ENCODE results near the gene ZBED2.
"Not testable (repeated sequence)": the region's sequence is repeated elsewhere in the genome, so short reads cannot be mapped to it uniquely, and the experiment has no call there.

The ZBED2 gene, protein sequence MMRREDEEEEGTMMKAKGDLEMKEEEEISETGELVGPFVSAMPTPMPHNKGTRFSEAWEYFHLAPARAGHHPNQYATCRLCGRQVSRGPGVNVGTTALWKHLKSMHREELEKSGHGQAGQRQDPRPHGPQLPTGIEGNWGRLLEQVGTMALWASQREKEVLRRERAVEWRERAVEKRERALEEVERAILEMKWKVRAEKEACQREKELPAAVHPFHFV

GRCh38 chr3:111595232-111595631 is at the start of gene ZBED2:
TSS of gene ZBED2 (minus strand) at chr3:111595346. CDS start at chr3:111594201, 1,145 bp downstream.
- Mint-ChIP-seq H3K27me3 (no peaks in the 10 kb centered on the region), H3K9me3 (no peaks in the 10 kb centered on the region), H3K36me3 (peaks cover 36% of the 10 kb centered on the region), H3K4me3 (peak within 1 kb of the TSS; percentile 95), H3K27ac (peak within 1 kb of the TSS; percentile 99), H3K4me1 (peaks cover 74% of the 10 kb centered on the region)

- Mint-ChIP-seq H3K36me3 (peaks cover 59% of the 10 kb centered on the region), H3K27ac (no peak overlapping the region)
Measured at GRCh38 chr3:111639316-111639715, 44.2 kb upstream of the ZBED2 start.

DNA sequence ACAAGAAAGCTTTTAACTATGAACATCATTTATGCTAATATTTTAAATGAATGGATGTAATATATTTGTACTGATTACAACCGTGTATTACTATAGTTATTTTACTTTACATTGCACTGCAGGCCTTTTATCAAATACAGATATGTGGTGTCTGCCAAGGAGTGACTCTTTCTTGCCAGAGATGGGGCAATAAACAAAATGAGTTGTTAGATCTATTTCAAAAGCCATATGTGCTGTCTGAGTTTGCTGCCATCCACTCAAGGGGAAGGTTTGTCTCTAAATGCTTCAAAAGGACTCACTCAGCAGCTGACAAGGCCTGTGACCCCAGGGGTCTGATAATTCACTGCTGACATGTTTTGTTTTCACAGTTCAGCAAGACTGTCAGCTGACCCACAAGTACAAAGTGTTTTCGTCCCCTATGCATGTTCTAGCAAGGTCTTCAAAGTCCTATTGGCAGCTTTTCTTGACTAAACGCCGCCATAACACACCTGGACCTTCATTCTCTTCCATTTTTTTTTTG is 41.3 kb upstream of the ZBED2 start:
- Mint-ChIP-seq H3K36me3 (peaks cover 54% of the 10 kb centered on the region), H3K27ac (no peak overlapping the region), H3K4me3 (no peak overlapping the region), H3K4me1 (no peaks in the 10 kb centered on the region), H3K9me3 (peaks cover 21% of the 10 kb centered on the region), H3K27me3 (no peaks in the 10 kb centered on the region)

More at GRCh38 chr3:111639316-111639715, 44.2 kb upstream of the ZBED2 start:
- Mint-ChIP-seq H3K4me1 (no peaks in the 10 kb centered on the region), H3K4me3 (no peak overlapping the region), H3K27me3 (no peaks in the 10 kb centered on the region), H3K9me3 (peaks cover 27% of the 10 kb centered on the region)

DNA sequence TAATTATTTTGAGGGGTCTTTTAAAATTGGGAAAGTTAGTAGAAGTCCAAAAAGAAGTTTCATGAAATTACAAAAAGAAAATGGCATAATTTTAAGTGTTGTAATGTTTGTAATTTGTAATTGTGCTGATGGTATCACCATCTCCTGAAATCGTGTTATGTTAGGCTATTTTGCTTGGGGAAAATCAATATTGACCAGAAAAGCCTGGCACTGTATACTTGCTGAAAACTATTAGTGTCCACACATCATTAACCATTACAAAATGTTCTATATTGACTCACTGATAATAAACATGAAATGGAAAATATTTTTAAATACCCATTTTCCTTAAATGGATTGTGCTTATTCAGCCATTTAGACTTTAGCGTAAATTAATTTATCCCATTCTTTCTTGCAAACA is 40.3 kb upstream of the ZBED2 start:
- no peaks in the 10 kb centered on the region for H3K27me3 Mint-ChIP-seq

GRCh38 chr3:111630638-111631037 is 35.5 kb upstream of the ZBED2 start:
- H3K4me3 Mint-ChIP-seq, H3K27me3 Mint-ChIP-seq, H3K27ac Mint-ChIP-seq: not testable (repeated sequence)
- peaks cover 27% of the 10 kb centered on the region for H3K9me3 Mint-ChIP-seq
- H3K4me1 Mint-ChIP-seq: peaks cover 27% of the 10 kb centered on the region
- peaks cover 54% of the 10 kb centered on the region for H3K36me3 Mint-ChIP-seq

More for the DNA sequence above, 40.3 kb upstream of the ZBED2 start:
- Mint-ChIP-seq H3K27ac (no peak overlapping the region), H3K9me3 (peaks cover 12% of the 10 kb centered on the region), H3K4me1 (peaks cover 3% of the 10 kb centered on the region), H3K36me3 (peaks cover 51% of the 10 kb centered on the region), H3K4me3 (no peak overlapping the region)

DNA sequence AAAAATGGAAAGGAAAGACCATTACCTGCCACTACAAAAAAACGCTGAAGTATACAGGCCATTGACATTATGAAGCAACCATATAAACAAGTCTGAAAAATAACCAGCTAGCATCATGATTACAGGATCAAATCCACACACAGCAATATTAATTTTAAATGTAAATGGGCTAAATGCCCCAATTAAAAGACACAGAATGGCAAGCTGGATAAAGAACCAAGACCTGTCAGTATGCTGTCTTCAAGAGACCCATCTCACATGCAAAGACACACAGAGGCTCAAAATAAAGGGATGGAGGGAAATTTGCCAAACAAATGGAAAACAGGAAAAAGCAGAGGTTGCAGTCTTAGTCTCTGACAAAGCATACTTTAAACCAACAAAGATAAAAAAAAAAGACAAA is 33.9 kb upstream of the ZBED2 start:
- Mint-ChIP-seq H3K27ac (peak overlapping the region; percentile 70), H3K36me3 (peaks cover 64% of the 10 kb centered on the region)

DNA sequence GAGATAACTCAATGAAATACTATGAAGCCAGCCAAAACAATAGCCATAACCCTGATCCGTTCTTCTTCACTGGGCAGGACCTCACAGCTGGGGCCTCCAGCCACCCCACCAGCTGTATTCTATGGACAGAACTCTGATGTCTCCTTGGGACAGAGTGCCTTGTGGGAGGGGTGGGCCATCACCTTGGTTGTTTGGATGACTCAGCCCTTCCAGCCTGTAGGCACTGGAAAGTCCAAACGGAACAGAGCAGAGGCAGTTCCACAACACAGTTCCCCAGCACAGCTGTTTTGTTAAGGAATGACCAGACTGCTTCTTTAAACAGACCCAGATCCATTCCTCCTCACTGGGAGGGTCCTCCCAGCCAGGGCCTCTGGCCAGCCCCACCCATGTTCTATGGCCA is 31.9 kb upstream of the ZBED2 start:
- Mint-ChIP-seq H3K9me3 (peaks cover 27% of the 10 kb centered on the region), H3K36me3 (peaks cover 56% of the 10 kb centered on the region), H3K4me1 (peaks cover 27% of the 10 kb centered on the region), H3K4me3 (no peak overlapping the region), H3K27me3 (no peaks in the 10 kb centered on the region), H3K27ac (peak overlapping the region; percentile 46)

More for the DNA sequence above, 33.9 kb upstream of the ZBED2 start:
- Mint-ChIP-seq H3K4me1 (peaks cover 27% of the 10 kb centered on the region), H3K9me3 (peaks cover 27% of the 10 kb centered on the region)
- not testable (repeated sequence) for H3K27me3 Mint-ChIP-seq, H3K4me3 Mint-ChIP-seq

GRCh38 chr3:111621535-111621934 is 26.4 kb upstream of the ZBED2 start:
- H3K4me1 Mint-ChIP-seq: peaks cover 34% of the 10 kb centered on the region
- no peak overlapping the region for H3K4me3 Mint-ChIP-seq
- no peak overlapping the region for H3K27ac Mint-ChIP-seq
- no peaks in the 10 kb centered on the region for H3K27me3 Mint-ChIP-seq
- peaks cover 17% of the 10 kb centered on the region for H3K36me3 Mint-ChIP-seq
- no peaks in the 10 kb centered on the region for H3K9me3 Mint-ChIP-seq

GRCh38 chr3:111619833-111620232 is 24.7 kb upstream of the ZBED2 start:
- H3K9me3 Mint-ChIP-seq: no peaks in the 10 kb centered on the region
- H3K4me1 Mint-ChIP-seq: peaks cover 51% of the 10 kb centered on the region
- H3K4me3 Mint-ChIP-seq: no peak overlapping the region
- peaks cover 15% of the 10 kb centered on the region for H3K36me3 Mint-ChIP-seq
- H3K27me3 Mint-ChIP-seq: no peaks in the 10 kb centered on the region
- no peak overlapping the region for H3K27ac Mint-ChIP-seq

DNA sequence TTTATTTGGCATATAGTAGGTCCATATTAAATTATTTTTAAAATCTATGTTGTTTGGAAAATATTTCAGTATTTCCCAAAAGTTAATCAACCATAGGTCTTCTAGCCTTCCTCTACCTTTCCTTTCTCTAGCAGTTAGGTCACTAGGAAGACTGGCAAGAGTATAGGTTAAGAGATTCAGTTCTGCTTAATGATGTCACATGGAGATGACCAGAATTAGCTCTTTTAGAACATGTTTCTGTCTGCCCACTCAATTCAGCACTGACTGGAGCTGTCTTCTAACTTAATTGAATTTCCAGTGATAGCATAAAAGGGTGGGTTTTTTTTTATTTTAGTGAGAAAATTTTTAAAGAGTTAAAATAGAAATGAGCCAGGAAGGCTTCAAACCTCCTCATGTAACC is 23.8 kb upstream of the ZBED2 start:
- no peaks in the 10 kb centered on the region for H3K9me3 Mint-ChIP-seq
- H3K36me3 Mint-ChIP-seq: peaks cover 10% of the 10 kb centered on the region
- no peaks in the 10 kb centered on the region for H3K27me3 Mint-ChIP-seq
- H3K4me3 Mint-ChIP-seq: no peak overlapping the region
- peaks cover 60% of the 10 kb centered on the region for H3K4me1 Mint-ChIP-seq
- H3K27ac Mint-ChIP-seq: peak overlapping the region; percentile 59

GRCh38 chr3:111617912-111618601 is 22.9 kb upstream of the ZBED2 start:
- Mint-ChIP-seq H3K36me3 (peaks cover 13% of the 10 kb centered on the region), H3K9me3 (no peaks in the 10 kb centered on the region), H3K4me1 (peaks cover 68% of the 10 kb centered on the region), H3K27me3 (no peaks in the 10 kb centered on the region), H3K4me3 (peak overlapping the region; percentile 52), H3K27ac (peak overlapping the region; percentile 98)

- Mint-ChIP-seq H3K27ac (peak overlapping the region; percentile 98), H3K4me3 (no peak overlapping the region), H3K27me3 (no peaks in the 10 kb centered on the region)
Measured at GRCh38 chr3:111617406-111617805, 22.3 kb upstream of the ZBED2 start.

DNA sequence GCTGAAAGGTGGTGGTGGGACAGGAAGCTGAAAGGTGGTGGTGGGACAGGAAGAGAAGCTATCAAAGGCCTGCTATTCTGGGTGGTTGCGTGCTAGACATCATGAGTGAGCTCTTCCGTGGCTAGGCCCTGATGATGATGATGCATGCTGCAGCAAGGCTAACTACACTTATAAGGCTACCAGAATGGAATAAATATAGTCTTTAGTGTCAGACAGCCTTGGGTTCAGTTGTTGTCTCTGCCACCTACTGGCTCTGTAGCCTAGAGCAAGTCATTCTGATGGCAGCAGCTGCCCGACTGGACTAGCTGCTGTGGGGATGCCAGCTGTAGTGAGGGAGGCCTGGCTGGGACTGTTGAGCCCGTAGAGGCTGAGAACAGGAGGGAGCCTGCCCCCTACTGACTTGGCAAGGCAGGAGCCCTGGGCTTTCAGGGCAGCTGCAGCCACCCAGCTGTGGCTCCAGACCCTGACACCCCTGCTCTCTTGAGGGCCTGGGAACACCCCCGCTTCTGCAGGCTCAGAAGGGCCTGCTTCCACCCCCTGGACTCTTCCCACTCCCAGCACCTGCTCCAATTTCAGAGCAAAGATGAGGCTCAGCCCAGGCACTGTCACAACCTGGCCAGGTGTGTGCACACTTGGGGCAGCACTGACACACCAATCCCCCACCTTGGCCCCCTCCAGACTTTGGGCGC is 21.4 kb upstream of the ZBED2 start:
- Mint-ChIP-seq H3K27ac (peak overlapping the region; percentile 98), H3K9me3 (no peaks in the 10 kb centered on the region), H3K36me3 (peaks cover 19% of the 10 kb centered on the region), H3K4me3 (peak overlapping the region; percentile 65), H3K4me1 (peaks cover 80% of the 10 kb centered on the region), H3K27me3 (no peaks in the 10 kb centered on the region)

More at GRCh38 chr3:111617406-111617805, 22.3 kb upstream of the ZBED2 start:
- peaks cover 17% of the 10 kb centered on the region for H3K36me3 Mint-ChIP-seq
- no peaks in the 10 kb centered on the region for H3K9me3 Mint-ChIP-seq
- peaks cover 74% of the 10 kb centered on the region for H3K4me1 Mint-ChIP-seq

DNA sequence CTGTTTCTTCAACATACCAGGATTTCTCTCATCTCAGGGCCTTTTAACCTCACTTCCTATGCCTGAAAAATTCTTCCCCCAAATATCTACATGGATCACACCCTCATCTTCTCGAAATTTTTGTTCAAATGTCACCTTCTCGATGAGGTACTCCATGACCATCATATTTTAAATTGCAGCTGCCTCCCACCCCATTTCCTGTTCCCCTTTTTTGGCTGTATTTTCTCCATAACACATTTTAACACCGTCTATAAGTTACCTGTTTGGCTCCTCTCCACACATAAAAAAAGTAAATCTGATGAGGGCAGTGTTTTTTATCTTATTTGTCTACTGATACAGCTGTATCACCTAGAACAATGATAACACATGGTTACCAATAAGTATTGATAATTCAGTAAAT is 20.7 kb upstream of the ZBED2 start:
- no peaks in the 10 kb centered on the region for H3K9me3 Mint-ChIP-seq
- H3K27ac Mint-ChIP-seq: peak overlapping the region; percentile 98
- H3K27me3 Mint-ChIP-seq: no peaks in the 10 kb centered on the region
- H3K36me3 Mint-ChIP-seq: peaks cover 26% of the 10 kb centered on the region
- H3K4me1 Mint-ChIP-seq: peaks cover 86% of the 10 kb centered on the region
- H3K4me3 Mint-ChIP-seq: peak overlapping the region; percentile 65

- Mint-ChIP-seq H3K4me1 (peaks cover 99% of the 10 kb centered on the region), H3K4me3 (peak overlapping the region; percentile 5), H3K36me3 (peaks cover 34% of the 10 kb centered on the region), H3K27ac (peak overlapping the region; percentile 98), H3K9me3 (peaks cover 7% of the 10 kb centered on the region), H3K27me3 (no peaks in the 10 kb centered on the region)
Measured at GRCh38 chr3:111613294-111613693, 18.1 kb upstream of the ZBED2 start.

Data from activated naive CD4-positive, alpha-beta T cell treated with anti-CD3 and anti-CD28 coated beads, Interleukin-2, amount 50 U/mL, for 24 hours (primary cell).